Neural cell (in vitro differentiated cells): ENCODE data around the gene PBRM1. TPM values are rescaled to one million over a fixed set of nuclear protein-coding genes. Genes with fewer than 3 reads are reported as not detected.

Experiments
- H2AFZ ChIP-seq: fragments of 200-600, 300-800 bp; sonication (generic), shearing (Covaris generic); 2 replicates; pipeline ENCODE4 v1.6.0; 2014; ENCODE audit warnings: low read depth, mild to moderate bottlenecking, antibody characterized with exemption, low read length, moderate library complexity
- H3F3A ChIP-seq: fragments of 200-600 bp; shearing (Covaris generic); 2 replicates; pipeline ENCODE4 v1.6.1; 2016; ENCODE audit warnings: mild to moderate bottlenecking, moderate library complexity, mixed read lengths, antibody characterized with exemption, low read length; ENCODE audit not compliant: insufficient read depth, poor library complexity, severe bottlenecking
- H3K27ac ChIP-seq: fragments of 200-600, 300-800 bp; sonication (generic), shearing (Covaris generic); 2 replicates; pipeline ENCODE4 v1.5.1; 2014; ENCODE audit warnings: mild to moderate bottlenecking, low read length, moderate library complexity
- H3K27me3 ChIP-seq: fragments of 300-800, 200-600 bp; sonication (generic), shearing (Covaris generic); 2 replicates; pipeline ENCODE4 v1.6.0; 2014; ENCODE audit warnings: mild to moderate bottlenecking, low read depth, low read length, moderate library complexity; ENCODE audit not compliant: insufficient read depth
- H3K36me3 ChIP-seq: fragments of 300-800, 200-600 bp; sonication (generic), shearing (Covaris generic); 2 replicates; pipeline ENCODE4 v1.5.1; 2014; ENCODE audit warnings: mild to moderate bottlenecking, antibody characterized with exemption, low read length, moderate library complexity; ENCODE audit not compliant: insufficient read depth
- H3K4me2 ChIP-seq: fragments of 300-800, 200-600 bp; sonication (generic), shearing (Covaris generic); 2 replicates; pipeline ENCODE4 v1.6.0; 2014; ENCODE audit warnings: mild to moderate bottlenecking, low read length
- H3K4me3 ChIP-seq: fragments of 300-800, 200-600 bp; sonication (generic), shearing (Covaris generic); 2 replicates; pipeline ENCODE4 v1.5.1; 2014; ENCODE audit warnings: mild to moderate bottlenecking, low read length, moderate library complexity
- H3K79me2 ChIP-seq: fragments of 200-600 bp; shearing (Covaris generic); replicated peaks from 2 replicates; pipeline ENCODE4 v1.6.0; 2014; ENCODE audit warnings: mild to moderate bottlenecking, low read length, moderate library complexity; ENCODE audit not compliant: insufficient read depth
- H3K9ac ChIP-seq: fragments of 300-800, 200-600 bp; sonication (generic), shearing (Covaris generic); 2 replicates; pipeline ENCODE4 v1.6.1; 2016; ENCODE audit warnings: mild to moderate bottlenecking, low read length, mixed read lengths
- H3K9me2 ChIP-seq: fragments of 200-600 bp; shearing (Covaris generic); 2 replicates; pipeline ENCODE4 v1.6.1; 2016; ENCODE audit warnings: mild to moderate bottlenecking, low read length, mixed read lengths; ENCODE audit not compliant: insufficient read depth
- H3K9me3 ChIP-seq: fragments of 200-600, 300-800 bp; sonication (generic), shearing (Covaris generic); 2 replicates; pipeline ENCODE4 v1.6.1; 2016; ENCODE audit warnings: mild to moderate bottlenecking, mixed run types, low read length, moderate library complexity, mixed read lengths
- H4K20me1 ChIP-seq: fragments of 200-600 bp; shearing (Covaris generic); 2 replicates; pipeline ENCODE4 v1.6.1; 2016; ENCODE audit warnings: mild to moderate bottlenecking, mixed run types; ENCODE audit not compliant: insufficient read depth
- EP300 ChIP-seq: fragments of 450-650 bp; conservative IDR thresholded peaks from 2 replicates; pipeline ENCODE4 v1.6.1; 2014; ENCODE audit warnings: antibody characterized with exemption, mild to moderate bottlenecking, moderate library complexity; ENCODE audit not compliant: poor library complexity, severe bottlenecking
- EZH2 ChIP-seq: fragments of 200-600, 300-800 bp; shearing (Covaris generic), sonication (generic); IDR thresholded peaks from 2 replicates; pipeline ENCODE4 v1.6.1; 2014; ENCODE audit warnings: antibody characterized with exemption, low read length, borderline replicate concordance, mild to moderate bottlenecking; ENCODE audit not compliant: insufficient read depth, poor library complexity, severe bottlenecking
- MXI1 ChIP-seq: fragments of 450-650 bp; conservative IDR thresholded peaks from 2 replicates; pipeline ENCODE4 v1.6.1; 2014; ENCODE audit warnings: antibody characterized with exemption, mild to moderate bottlenecking; ENCODE audit not compliant: poor library complexity, severe bottlenecking
- POLR2AphosphoS5 ChIP-seq: IDR thresholded peaks from 2 replicates; pipeline ENCODE4 v1.6.1; 2012
- RAD21 ChIP-seq: fragments of 450-650 bp; conservative IDR thresholded peaks from 2 replicates; pipeline ENCODE4 v1.6.1; 2014; ENCODE audit warnings: antibody characterized with exemption, mild to moderate bottlenecking, moderate library complexity
- SMC3 ChIP-seq: fragments of 450-650 bp; conservative IDR thresholded peaks from 2 replicates; pipeline ENCODE4 v1.6.1; 2014; ENCODE audit warnings: antibody characterized with exemption, mild to moderate bottlenecking, moderate library complexity; ENCODE audit not compliant: poor library complexity
- TAF1 ChIP-seq: IDR thresholded peaks from 2 replicates; pipeline ENCODE4 v1.6.1; 2012; ENCODE audit warnings: low read depth
- polyA plus RNA-seq: library from polyadenylated mRNA; depleted of rRNA; stranded (reverse); fragments of >200 nt; gene quantifications from 2 replicates; pipeline ENCODE4 v1.2.3, GENCODE V29; 2014
- TF ChIP-seq, protein P1 (sequence below): fragments of 450-650 bp; IDR thresholded peaks from 2 replicates; pipeline ENCODE4 v1.5.1; 2014; ENCODE audit warnings: antibody characterized with exemption, mild to moderate bottlenecking, moderate library complexity; ENCODE audit not compliant: poor library complexity, severe bottlenecking
- TF ChIP-seq, protein P2 (sequence below): IDR thresholded peaks from 2 replicates; pipeline ENCODE4 v1.6.1; 2012; ENCODE audit warnings: borderline replicate concordance

Gene PBRM1
- polyA plus RNA-seq, 1 donor from 2014 or later = 66.6 TPM

DNA sequence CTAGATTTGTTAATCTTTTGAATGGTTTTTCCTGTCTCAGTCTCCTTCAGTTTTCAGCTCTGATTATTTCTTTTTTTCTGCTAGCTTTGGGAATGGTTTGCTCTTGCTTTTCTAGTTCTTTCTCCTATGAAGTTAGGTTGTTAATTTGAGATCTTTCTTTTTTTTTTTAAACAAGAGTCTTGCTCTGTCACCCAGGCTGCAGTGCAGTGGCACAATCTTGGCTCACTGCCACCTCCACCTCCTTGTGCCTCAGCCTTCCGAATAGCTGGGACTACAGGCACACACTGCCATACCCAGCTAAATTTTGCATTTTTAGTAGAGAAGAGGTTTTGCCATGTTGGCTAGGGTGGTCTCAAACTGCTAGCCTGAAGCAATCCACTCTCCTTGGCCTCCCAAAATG, 92.6 kb downstream of the PBRM1 start:
- Histone ChIP-seq H3K79me2 (no peaks in the 10 kb centered on the region), H3K4me3 (no peak overlapping the region), H3K36me3 (peaks cover 2% of the 10 kb centered on the region), H3K4me2 (no peak overlapping the region), H3K27me3 (no peaks in the 10 kb centered on the region), H3F3A (no peaks in the 10 kb centered on the region), H4K20me1 (no peaks in the 10 kb centered on the region), H3K9me2 (no peaks in the 10 kb centered on the region), H3K9me3 (no peaks in the 10 kb centered on the region), H3K9ac (no peak overlapping the region), H3K27ac (no peak overlapping the region), H2AFZ (no peak overlapping the region)
- TF ChIP-seq RAD21 (no peak), EZH2 (no peak), EP300 (no peak), POLR2AphosphoS5 (no peak), MXI1 (no peak), TAF1 (no peak), SMC3 (no peak)
- TF ChIP-seq, protein P1, sequence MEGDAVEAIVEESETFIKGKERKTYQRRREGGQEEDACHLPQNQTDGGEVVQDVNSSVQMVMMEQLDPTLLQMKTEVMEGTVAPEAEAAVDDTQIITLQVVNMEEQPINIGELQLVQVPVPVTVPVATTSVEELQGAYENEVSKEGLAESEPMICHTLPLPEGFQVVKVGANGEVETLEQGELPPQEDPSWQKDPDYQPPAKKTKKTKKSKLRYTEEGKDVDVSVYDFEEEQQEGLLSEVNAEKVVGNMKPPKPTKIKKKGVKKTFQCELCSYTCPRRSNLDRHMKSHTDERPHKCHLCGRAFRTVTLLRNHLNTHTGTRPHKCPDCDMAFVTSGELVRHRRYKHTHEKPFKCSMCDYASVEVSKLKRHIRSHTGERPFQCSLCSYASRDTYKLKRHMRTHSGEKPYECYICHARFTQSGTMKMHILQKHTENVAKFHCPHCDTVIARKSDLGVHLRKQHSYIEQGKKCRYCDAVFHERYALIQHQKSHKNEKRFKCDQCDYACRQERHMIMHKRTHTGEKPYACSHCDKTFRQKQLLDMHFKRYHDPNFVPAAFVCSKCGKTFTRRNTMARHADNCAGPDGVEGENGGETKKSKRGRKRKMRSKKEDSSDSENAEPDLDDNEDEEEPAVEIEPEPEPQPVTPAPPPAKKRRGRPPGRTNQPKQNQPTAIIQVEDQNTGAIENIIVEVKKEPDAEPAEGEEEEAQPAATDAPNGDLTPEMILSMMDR = no peak
- TF ChIP-seq, protein P2, sequence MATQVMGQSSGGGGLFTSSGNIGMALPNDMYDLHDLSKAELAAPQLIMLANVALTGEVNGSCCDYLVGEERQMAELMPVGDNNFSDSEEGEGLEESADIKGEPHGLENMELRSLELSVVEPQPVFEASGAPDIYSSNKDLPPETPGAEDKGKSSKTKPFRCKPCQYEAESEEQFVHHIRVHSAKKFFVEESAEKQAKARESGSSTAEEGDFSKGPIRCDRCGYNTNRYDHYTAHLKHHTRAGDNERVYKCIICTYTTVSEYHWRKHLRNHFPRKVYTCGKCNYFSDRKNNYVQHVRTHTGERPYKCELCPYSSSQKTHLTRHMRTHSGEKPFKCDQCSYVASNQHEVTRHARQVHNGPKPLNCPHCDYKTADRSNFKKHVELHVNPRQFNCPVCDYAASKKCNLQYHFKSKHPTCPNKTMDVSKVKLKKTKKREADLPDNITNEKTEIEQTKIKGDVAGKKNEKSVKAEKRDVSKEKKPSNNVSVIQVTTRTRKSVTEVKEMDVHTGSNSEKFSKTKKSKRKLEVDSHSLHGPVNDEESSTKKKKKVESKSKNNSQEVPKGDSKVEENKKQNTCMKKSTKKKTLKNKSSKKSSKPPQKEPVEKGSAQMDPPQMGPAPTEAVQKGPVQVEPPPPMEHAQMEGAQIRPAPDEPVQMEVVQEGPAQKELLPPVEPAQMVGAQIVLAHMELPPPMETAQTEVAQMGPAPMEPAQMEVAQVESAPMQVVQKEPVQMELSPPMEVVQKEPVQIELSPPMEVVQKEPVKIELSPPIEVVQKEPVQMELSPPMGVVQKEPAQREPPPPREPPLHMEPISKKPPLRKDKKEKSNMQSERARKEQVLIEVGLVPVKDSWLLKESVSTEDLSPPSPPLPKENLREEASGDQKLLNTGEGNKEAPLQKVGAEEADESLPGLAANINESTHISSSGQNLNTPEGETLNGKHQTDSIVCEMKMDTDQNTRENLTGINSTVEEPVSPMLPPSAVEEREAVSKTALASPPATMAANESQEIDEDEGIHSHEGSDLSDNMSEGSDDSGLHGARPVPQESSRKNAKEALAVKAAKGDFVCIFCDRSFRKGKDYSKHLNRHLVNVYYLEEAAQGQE = no peak

DNA sequence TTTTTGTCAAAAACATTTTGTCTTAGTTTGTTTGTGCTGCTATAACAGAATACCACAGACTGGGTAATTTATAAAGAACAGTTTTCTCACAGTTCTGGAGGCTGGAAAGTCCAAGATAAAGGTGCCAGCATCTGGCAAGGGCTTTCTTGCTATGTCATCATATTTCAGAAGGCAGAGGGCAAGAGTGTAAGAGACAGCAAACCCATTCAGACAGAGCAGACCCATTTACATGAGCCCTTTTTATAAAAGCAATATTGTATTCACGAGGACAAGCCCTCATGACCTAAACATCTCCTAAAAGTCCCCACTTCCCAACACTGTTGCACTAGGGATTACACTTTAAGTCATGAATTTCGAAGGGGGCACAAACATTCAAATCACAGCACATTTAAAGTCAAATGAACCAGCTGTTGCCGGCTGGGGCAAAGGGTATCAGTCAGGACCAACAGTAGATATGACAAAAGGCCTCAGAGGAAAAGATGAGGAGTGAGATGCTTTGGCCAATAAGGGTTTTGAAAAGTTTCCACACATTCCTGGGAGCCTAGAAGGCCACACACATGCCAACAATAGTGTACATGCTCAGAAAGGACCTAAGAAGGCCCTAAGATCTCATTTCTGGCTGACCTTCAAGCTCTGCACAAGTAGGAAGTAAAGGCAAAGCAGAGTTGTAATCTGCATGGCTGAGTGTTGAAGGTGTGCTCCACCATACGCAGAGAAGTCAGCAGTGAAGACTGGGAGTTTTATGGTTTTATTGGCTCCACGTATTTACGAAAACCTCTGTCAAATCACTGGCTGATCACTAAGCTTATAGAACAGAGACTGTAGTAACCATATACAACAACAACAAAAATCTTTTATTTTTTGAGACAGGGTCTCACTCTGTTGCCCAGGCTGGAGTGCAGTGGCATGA, 111.4 kb downstream of the PBRM1 start:
- no peak overlapping the region for H3K4me3 ChIP-seq
- no peaks in the 10 kb centered on the region for H4K20me1 ChIP-seq
- no peaks in the 10 kb centered on the region for H3K79me2 ChIP-seq
- no peak overlapping the region for H3K27ac ChIP-seq
- H2AFZ ChIP-seq = no peak overlapping the region
- no peak overlapping the region for H3K9ac ChIP-seq
- H3K36me3 ChIP-seq = peaks cover 7% of the 10 kb centered on the region
- no peaks in the 10 kb centered on the region for H3F3A ChIP-seq
- no peaks in the 10 kb centered on the region for H3K9me2 ChIP-seq
- H3K4me2 ChIP-seq = no peak overlapping the region
- H3K27me3 ChIP-seq = no peaks in the 10 kb centered on the region
- no peaks in the 10 kb centered on the region for H3K9me3 ChIP-seq
- TF ChIP-seq MXI1 = no peak
- no peak for TF ChIP-seq SMC3
